Measurements from ENCODE around the gene ZNF579.

GRCh38 chr19:55600662-55601028 lies 20.0 kb upstream of the ZNF579 start:
- TF ChIP-seq CTCF (IDR thresholded peaks at IDR 0.05; ENCODE audit: borderline replicate concordance, extremely low read depth, low read length, poor library complexity, severe bottlenecking) (no peak), EZH2 (IDR thresholded peaks at IDR 0.05; ENCODE audit: borderline replicate concordance, low read depth, low read length, severe bottlenecking) (no peak)

All from DND-41 (cell line).